Activated CD4-positive, alpha-beta T cell treated with anti-CD3 and anti-CD28 coated beads for 24 hours (primary cell): ENCODE data around the gene CHST8.
"Not testable (repeated sequence)": the region's sequence is repeated elsewhere in the genome, so short reads cannot be mapped to it uniquely, and the experiment has no call there.

Experiments
- DNase-seq, 2 donors: peaks; one replicate each; pipeline ENCODE4 v3.0.0-alpha.2; 2020; ENCODE audit warnings: low read depth in 2 of 2

Gene CHST8

DNA sequence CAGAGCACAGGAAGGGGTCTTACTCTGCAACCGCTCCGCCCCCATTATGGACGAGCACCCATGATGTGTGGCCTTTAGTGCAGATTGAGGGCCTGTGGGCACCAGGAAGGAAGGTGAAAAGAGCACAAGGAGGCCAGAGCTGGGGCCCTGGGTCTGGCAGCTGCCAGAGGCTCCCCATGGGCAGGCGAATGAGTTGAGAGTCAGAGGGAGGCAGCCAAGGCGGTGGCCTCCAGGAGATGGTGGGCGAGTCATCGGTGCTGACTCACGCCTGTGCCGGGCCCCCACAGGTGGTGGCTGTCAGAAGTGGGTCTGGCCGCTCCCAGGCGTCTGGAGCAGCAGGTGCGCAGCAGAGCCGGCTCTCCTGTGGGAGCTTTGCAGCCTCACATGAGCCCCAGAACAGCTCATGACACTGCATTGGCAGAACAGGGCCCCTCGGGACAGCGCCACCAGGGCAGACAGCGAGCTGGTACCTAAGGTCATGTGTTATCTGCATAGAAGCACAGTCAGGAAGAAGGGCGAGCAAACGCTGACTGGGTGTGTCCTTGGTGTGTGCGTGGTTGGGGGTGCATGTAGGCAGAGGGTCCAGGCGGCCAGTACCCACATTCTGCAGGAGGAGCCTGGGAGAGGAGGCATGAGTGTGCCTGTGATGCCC is 68.8 kb downstream of the CHST8 start:
- no peak for DNase-seq

DNA sequence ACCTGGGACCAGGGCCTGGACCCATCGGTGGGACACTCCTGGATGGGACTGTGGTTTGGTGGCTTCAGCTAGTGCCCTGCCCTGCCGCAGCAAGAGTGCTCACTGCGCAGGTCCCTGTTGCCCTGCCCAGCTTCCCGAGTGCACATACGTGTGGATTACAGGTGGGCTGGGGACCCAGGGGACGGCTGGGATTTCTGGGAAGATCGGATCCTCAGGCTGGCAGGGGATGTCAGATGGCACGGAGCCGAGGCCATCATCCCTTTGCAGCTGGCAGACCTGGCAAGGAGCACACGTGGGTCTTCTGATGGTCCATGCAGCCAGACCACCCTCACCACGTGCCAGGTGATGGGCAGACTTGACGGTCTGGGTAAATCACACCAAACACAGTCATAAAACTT is 69.3 kb downstream of the CHST8 start:
- DNase-seq, result no peak

DNA sequence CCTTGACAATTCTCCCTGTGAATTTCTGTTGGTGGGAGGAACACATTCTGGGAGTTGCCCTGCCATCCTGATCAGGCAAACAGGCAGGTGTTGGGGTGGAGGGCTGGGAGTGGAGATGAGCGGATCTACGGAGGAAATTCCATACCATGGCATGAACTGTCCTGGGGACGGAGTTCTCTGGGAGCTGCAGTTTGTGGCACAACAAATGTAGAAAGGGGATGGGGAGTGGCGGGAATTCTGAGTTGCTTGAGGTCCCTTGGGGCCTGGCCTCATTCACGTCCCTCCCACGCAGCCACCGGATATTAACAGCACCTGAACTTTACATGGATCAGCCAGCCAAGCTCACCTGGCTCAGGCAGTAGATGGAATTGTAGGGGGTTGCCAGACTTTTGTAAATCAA is 70.0 kb downstream of the CHST8 start:
- DNase-seq, result no peak

DNA sequence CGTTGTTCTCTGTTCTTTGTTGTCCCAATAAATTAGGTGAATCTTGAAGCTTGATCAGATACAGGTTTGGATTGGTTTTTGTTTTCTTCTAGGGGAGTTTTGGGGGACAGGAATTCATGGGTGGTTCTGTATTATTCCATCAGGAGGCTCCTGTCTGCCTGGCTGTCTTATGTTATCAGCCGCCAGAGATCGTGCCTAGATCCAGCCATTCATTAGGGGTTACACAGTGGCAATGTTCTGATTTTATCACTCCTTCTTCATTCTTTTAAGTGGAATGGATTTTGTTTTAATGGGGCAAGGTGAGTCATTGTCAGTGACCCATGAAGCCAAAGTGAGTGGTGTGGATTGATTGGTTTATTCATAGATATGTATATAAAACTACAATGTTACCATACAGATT is 71.9 kb downstream of the CHST8 start:
- DNase-seq, result no peak

DNA sequence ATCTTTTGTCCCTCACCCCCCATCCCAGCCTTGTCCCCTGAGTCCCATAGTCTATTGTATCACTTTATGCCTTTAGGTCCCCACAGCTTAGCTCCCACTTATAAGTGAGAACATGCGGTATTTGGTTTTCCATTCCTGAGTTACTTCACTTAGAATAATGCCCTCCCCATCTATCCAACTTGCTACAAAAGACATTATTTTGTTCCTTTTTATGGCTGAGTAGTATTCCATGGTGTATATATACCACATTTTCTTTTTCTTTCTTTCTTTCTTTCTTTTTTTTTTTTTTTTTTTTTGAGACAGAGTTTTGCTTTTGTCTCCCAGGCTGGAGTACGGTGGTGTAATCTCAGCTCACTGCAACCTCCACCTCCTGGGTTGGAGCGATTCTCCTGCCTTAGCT is 73.8 kb downstream of the CHST8 start:
- DNase-seq, result not testable (repeated sequence)

DNA sequence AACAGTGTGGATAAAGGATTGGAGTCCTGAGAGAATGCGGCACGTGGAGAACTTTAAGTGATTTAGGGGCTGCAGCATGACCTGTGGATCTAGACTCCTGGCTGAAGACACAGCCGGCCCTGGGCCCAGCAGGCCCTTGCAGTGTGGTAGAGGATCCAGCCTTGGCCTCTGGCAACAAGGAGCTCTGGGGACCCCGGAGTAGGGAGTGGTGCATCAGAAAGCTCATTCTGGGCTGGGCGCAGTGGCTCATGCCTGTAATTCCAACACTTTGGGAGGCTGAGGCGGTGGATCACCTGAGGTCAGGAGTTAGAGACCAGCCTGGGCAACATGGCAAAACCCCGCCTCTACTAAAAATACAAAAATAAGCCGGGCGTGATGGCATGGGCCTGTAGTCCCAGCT is 76.0 kb downstream of the CHST8 start:
- DNase-seq, result no peak

DNA sequence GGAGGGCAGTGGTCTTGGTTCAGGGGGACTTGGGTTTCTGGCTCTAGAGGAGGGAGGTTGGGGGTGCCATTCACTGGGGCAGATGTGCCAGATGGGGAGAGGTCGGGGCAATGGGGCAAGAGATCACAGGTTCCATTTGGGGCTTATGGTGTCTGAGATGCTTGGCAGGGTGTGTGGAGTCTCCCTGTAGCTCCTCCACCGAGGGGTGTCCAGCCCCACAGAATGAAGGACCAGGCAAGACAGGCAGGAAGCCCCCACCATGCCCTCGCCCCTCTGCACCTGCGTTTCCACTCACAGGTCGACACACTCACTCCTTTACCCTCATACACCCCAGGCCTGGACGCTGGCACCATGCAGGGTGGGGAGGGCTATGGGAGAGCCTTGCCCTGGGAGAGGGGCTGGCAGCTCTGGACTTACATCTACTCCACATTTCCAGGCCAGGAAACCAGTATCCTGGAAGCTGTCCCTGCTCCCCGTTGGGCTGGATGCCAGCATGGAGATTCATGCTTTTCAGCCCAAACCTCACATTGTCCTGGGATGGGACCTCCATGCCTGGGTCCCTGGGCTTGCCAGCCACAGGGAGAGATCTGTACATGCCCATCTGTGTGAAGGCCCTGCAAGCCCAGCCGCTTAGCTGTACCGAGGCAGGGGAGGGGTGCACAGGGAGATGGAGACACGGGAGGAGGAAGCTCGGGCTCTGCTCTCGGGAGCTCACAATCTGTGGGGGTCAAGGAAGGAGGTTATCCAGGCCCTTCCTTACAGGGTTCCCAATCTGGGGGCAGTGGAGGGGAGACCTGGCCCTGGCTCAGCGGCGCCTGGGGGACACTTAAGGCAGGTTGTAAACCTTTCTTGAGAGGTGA is 77.1 kb downstream of the CHST8 start:
- no peak for DNase-seq

DNA sequence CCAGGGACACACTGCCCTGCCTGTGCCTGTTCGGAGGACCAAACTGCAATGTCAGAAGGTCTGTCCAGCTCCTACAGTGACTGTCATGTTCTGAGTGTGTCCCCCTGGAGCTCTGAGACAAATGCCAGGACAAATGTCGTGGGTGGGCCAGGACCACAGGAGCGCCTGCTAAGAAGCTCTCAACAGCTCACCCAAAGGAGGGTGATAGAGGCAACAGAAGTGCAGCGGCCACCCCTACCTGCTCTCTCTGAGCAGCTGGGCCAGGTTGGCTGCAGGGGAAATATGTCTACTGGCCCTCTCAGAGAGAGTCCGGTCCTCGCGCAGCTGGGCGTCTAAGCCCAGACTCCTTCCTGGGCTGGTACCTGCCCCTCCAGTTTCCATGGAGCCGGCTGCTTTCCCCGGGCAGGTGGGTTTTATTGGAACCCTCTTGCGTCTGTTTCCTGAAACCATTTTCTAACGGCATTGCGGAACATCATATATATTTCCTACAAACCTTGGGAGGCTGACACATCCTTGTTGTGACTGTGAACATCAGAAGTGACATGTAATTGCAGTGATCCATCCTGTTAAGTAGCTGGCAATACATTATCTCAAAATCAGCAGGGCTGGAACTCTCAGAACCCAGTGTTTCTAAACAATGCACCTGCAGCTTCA is 78.1 kb downstream of the CHST8 start:
- DNase-seq, result no peak

DNA sequence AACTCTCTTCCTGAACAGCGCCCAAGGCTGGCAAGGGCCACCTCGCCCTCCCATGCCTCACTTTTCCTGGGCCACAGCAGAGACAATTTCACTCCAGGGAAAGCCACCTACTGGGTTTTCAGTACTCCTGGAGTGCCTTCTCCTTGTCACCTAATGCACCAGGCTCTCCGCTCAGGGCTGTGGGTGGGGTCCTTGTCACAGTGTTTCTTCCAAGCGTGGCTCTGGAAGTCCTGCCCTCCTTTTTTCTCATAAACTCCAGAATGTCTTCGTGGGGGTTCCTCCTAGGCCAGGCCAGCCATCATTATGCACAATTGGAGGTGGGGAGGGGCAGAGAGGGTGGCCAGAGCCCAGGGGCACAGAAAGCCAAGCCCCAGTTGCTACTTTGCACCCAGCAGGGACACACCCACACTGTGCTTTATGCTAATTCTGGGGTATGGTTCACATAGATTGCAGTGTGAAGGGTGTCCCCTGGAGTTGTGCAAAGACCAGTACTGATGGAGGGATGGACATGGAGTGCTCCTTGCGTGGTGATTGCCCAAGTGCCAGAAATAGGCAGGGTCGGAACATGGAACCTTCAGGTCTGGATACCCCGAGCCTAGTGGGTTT is 78.8 kb downstream of the CHST8 start:
- DNase-seq, result no peak

DNA sequence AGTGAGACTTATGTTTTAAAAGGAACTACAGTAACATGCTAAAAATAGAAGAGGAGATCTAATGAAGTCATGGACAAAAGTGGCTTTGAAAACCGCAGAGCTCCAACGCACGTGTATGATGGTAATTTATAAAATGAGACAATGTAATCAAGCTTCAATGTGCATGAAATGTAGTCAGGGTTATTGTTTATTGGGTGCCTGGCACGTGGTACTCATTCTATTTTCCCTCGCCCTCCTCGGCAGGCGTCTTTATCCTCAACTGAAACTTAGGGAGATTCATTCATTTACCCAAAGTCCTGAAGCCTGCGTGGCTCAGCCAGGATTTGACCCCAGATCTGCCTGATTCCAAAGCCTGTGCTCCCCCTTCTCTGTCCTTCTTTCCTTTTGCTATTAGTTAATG is 79.8 kb downstream of the CHST8 start:
- no peak for DNase-seq

DNA sequence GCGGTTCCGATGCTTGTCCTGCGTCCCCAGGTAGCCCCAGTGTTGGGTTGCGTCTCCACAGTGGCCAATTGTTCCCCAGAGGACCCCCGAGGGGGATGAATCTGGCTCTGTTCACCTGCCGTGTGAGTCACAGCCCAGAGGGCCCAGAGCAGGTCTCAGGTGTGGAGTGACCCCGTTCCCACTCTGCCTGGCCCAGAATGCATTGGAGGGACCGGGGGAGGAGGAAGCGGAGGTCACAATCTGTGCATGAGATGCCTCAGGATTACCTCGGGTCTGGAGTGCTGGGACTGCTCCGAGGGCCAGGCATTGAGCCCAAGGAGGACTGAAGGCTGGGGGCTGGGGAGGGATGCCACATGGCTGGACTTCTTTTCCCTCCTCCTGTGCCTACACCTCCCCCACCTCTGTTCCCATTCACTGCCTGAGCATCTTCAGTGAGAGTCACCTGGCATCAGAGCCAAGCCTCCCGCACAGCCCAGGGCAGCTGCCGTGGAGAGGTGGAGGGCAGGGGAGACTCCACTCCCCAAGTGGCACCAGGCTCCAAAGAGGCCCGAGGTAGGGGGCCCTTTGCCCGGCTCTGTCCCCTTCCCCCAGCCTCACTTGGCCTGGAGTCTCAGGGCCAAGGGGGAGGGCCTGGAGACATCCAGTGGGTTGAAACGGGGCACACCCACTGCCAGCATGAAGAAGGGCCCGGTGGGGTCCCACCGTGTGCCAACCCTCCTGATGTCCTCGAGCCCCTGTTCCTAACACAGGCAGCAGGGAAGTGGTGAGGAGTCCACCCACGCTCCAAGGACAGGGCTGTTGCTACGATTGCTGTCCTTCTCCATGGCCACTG is 81.1 kb downstream of the CHST8 start:
- DNase-seq, result no peak

DNA sequence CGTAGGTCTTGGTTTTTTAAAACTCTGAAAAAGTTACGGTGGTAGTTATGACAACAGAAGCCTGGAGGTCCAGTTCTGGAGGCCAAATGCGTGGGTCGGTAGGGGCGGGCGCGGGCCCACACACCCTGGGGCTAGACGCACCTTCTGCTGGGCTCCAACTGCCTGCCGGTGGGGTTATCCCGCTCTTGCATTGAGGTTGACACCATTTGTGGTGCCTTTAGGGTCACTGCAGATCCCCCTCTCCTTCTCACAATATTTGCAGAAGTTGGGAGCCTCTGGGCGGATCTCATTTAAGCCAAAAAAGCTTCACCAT is 81.6 kb downstream of the CHST8 start:
- DNase-seq, result no peak

DNA sequence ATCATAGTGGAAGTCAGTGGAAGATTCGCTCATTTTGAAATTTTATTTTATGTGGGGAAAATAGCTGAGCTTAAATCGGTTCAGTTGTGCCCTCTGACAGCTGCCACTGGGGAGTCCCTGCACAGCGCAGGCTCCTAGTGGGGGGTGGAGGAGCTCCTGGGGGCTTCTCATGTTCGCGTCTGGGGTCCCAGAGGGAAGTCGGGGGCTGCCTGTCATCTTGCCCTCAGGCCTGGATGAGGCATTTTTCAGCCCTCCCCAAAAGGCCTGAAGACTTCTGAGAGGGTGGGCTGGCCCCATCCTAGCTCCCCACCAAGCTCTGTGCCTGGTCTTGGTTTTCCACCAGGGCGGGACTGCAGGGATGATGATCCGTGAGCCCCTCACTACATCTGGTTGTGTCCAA is 82.1 kb downstream of the CHST8 start:
- DNase-seq, result no peak

DNA sequence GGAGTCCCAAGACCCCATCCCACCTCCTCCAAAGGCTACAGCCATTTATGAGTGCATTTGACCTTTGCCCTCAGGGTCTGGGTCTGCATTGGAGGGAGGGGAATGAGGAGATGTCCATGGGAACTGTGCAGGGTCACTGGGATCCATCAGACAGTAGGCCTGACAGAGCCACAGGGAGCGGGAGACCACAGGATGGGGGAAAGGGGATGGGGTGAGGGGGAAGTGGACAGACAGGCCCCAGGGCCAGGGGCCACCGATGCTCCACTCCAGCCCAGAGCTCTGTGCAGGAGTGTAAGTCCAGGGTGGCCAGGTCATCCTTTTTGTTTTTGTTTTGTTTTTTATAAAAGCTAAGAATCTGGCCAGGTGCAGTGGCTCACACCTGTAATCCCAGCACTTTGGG is 82.5 kb downstream of the CHST8 start:
- no peak for DNase-seq

DNA sequence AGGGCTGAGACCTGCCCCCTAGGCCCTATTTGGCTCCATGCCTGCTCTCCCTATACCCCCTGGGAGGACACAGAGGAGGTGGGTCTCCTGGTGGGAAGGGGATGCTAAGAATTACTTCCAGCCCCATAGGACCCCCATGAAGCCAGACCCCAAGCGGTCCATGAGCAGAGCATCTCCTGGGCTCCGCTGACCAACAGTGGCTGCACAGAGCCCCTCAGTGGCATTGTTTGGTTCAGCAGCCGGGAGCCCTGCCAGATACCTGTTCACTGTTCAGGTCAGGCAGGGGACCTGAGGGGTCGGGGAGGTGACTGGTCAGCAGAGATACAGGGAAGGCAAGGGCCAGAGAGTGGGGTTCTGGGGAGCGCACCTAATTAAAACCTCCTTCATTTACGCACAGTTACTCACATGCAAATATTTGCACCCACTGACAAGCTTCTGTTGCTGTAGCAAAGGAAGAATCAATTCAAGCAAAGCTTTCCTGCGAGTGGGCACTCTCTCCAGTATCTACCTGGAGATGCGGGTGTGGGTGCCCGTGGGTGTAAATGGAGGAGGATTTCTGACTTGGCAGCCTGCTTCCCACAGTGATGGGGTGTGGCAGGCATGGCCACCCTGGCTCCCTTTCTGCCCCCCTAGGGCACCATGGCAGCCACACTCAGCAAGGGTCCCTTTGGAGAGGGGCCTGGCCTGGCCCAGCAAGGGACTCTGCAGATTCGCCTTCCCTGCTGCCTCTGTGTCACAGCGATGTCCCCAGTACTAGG is 83.5 kb downstream of the CHST8 start:
- no peak for DNase-seq

DNA sequence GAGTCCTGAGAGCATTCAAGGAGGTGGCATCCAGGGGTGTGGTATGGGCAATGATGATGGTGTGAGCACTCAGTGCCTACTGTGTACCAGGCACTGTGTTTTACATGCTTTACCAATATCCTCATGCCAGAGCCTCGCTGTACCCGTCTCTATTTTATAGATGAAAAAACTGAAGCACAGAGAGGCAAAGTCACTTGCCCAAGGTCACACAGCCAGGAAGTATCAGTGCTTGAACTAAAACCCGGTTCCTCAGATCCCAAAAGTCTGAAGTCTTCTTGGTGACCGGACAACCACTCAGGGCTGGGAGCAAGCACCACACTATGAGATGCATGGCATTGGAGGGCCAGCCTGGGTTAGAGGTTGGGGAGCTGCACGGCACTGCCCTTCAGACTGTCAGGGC is 84.1 kb downstream of the CHST8 start:
- DNase-seq, result no peak

DNA sequence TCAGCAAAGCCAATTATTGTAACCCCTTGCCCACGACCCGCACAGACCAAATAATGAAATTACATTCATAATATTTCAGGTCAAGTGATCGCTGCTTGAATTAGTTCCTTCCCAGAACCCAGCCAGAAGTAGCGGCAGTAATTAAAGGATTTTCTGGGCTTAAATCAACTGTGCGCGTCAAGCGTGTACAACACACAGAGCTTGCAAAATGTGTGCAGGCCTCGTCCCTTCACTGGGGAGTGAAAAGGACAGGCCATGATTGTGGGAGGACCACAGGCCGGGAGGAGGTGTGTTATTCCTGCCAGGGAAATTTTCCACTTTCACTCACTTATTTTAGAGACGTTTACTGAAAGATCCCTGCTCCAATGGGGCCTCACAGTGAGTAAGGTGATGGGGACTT is 84.9 kb downstream of the CHST8 start:
- DNase-seq, result no peak

DNA sequence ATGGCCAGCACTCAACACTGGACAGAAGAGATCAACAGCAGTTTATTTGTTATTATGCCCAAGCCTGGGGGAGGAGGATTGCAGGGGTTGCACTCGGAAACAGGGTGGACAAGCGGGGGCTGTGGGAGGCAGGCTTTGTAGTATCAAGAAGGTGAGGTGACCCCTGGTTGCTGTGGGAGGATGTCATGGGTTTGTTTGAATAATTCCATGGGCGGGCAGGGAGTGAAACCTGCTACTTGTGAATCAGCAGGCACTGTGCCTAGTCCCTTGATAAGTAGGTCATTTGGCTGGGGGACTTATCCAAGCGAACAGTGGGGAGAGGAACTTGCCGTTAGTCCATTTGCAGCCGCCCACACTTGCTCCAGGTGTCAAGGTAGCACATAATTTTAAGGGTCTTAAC is 90.5 kb downstream of the CHST8 start:
- no peak for DNase-seq

DNA sequence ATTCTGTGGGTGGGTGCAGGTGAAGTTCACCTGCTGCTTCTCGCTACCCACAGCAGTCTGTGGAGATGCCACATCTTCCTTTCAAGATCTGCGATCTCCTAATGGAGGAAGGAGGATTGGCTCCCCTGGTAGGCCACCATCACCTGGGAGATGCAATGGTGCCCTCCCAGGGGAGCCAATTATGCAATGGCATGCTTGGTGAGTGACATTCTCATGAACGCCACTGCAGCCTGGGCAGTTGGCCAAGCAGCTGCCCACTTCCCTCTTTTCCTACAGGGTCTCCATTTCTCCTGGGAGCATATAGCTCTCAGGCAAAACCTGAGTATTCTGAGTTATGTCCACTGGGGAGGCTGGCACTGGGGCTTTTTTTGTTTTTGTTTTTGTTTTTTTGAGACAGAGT is 91.4 kb downstream of the CHST8 start:
- no peak for DNase-seq

DNA sequence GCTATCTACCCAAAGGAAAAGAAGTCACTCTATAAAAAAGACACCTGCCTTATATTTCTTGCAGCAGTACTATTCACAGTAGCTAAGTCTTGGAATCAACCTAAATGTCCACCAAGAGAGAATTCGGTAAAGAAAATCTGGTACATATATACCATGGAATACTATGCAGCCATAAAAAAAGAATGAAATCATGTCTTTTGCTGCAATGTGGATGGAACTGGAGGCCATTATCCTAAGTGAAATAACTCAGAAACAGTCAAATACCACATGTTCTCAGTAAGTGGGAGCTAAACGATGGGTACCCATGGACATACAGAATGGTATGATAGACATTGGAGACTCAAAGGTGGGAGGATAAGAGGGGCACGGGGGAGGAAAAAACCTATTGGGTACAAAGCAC is 92.4 kb downstream of the CHST8 start:
- no peak for DNase-seq

DNA sequence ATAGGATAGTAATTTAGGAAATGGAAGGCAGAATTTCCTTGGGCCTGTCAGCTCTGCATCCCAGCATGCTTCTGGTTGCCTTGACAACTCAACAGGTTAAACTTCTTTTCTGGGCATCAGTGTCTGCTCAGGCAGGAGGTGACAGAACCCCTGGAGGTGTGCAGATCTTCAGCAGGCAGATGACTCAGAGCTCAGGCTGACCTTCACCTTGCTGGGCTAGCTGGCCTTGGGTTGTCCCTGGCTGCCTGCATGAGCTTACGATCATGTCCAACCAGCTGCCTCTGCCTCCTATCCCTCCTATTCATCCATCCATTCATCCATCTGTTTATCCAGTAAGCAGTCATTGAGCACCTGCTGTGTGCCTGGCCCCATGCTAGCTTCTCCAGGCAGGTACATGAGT is 93.7 kb downstream of the CHST8 start:
- DNase-seq, result no peak
